ENCODE measurements around the gene PA2G4.
"Not testable (repeated sequence)": the region's sequence is repeated elsewhere in the genome, so short reads cannot be mapped to it uniquely, and the experiment has no call there.

Gene PA2G4

DNA sequence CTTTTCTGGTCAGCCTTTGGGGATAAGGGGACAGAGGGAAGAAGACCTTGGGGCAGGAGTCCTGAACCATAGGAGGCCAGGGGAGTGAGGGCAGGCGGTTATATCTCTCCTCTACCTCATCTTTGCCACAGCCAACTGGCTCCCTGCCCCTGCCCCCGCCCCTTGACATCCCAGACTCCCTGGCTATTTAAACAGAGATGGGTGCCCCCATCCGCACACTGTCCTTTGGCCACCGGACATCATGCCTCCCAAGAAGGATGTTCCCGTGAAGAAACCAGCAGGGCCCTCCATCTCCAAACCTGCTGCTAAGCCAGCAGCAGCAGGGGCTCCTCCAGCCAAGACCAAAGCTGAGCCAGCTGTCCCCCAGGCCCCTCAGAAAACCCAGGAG is 49.3 kb downstream of the PA2G4 start:
- Histone ChIP-seq H3K27me3 (ENCODE audit: control insufficient read depth, insufficient read depth, low read length) (no peaks in the 10 kb centered on the region), H3K9me3 (ENCODE audit: control insufficient read depth, insufficient read depth, low read length) (no peaks in the 10 kb centered on the region), H3K4me3 (ENCODE audit: low read length) (no peak overlapping the region), H3K27ac (ENCODE audit: low read length) (no peak overlapping the region), H3K4me1 (ENCODE audit: control insufficient read depth, insufficient read depth, low read length) (no peaks in the 10 kb centered on the region; the same call in 1 of the 2 replicates), H3K36me3 (ENCODE audit: control insufficient read depth, insufficient read depth, low read length) (peaks cover 4% of the 10 kb centered on the region; the same call in 1 of the 2 replicates)
- no peak for DNase-seq (ENCODE audit: low read depth, low spot score)
- WGBS (ENCODE audit: insufficient coverage, insufficient read length), result no CpG with 5 or more reads among the region's 5 CpGs

DNA sequence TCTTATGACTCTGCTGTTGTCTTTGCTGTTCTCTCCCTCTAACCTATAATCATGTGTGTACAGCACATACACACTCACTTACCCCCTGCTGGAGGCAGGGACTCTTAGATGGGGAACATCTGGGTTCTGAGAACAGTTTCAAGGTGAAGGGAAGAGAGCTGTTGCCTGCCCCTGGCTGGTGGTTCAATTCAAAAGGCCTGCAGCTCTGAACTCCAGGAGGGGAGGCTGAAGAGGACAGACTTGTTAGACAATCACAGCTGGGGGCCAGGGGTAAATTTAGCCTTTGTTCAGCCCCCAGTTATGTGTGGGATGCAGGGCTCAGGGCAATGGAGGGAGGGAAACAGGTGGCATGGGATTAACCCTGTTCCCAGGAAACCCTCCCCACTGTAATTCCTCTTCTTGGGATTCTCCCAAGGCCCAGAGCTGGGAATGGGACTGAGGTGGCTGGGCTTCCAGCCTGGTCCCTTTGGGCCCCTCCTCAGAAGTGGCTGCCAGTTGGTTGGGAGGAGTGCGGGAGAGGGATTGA is 50.0 kb downstream of the PA2G4 start:
- DNase-seq (ENCODE audit: low read depth, low spot score), result no peak
- no CpG with 5 or more reads among the region's 1 CpG for WGBS (ENCODE audit: insufficient coverage, insufficient read length)
- H3K27me3 ChIP-seq (ENCODE audit: control insufficient read depth, insufficient read depth, low read length), result no peaks in the 10 kb centered on the region
- no peak overlapping the region for H3K27ac ChIP-seq (ENCODE audit: low read length)
- no peaks in the 10 kb centered on the region; the same call in 1 of the 2 replicates for H3K4me1 ChIP-seq (ENCODE audit: control insufficient read depth, insufficient read depth, low read length)
- H3K4me3 ChIP-seq (ENCODE audit: low read length), result no peak overlapping the region
- no peaks in the 10 kb centered on the region for H3K9me3 ChIP-seq (ENCODE audit: control insufficient read depth, insufficient read depth, low read length)
- H3K36me3 ChIP-seq (ENCODE audit: control insufficient read depth, insufficient read depth, low read length), result peaks cover 4% of the 10 kb centered on the region; the same call in 1 of the 2 replicates

DNA sequence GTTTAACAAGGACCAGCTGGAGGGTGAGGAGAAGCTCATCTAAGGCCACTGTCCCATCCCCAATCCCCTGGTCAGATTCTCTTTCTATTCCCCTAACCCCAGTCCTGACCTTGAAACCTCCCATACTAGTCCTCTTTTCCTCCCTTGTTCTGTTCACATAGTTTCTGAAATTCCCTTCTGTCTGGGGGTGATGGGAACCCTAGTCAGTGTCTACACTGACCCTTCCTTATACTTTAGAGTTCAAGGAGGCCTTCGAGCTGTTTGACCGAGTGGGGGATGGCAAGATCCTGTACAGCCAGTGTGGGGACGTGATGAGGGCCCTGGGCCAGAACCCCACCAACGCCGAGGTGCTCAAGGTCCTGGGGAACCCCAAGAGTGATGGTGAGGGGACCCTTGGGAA is 50.5 kb downstream of the PA2G4 start:
- no peak for DNase-seq (ENCODE audit: low read depth, low spot score)
- Histone ChIP-seq H3K4me3 (ENCODE audit: low read length) (no peak overlapping the region), H3K27ac (ENCODE audit: low read length) (no peak overlapping the region), H3K27me3 (ENCODE audit: control insufficient read depth, insufficient read depth, low read length) (no peaks in the 10 kb centered on the region), H3K9me3 (ENCODE audit: control insufficient read depth, insufficient read depth, low read length) (no peaks in the 10 kb centered on the region), H3K4me1 (ENCODE audit: control insufficient read depth, insufficient read depth, low read length) (no peaks in the 10 kb centered on the region; the same call in 1 of the 2 replicates), H3K36me3 (ENCODE audit: control insufficient read depth, insufficient read depth, low read length) (peaks cover 7% of the 10 kb centered on the region; the same call in 1 of the 2 replicates)
- no CpG with 5 or more reads among the region's 5 CpGs for WGBS (ENCODE audit: insufficient coverage, insufficient read length)

DNA sequence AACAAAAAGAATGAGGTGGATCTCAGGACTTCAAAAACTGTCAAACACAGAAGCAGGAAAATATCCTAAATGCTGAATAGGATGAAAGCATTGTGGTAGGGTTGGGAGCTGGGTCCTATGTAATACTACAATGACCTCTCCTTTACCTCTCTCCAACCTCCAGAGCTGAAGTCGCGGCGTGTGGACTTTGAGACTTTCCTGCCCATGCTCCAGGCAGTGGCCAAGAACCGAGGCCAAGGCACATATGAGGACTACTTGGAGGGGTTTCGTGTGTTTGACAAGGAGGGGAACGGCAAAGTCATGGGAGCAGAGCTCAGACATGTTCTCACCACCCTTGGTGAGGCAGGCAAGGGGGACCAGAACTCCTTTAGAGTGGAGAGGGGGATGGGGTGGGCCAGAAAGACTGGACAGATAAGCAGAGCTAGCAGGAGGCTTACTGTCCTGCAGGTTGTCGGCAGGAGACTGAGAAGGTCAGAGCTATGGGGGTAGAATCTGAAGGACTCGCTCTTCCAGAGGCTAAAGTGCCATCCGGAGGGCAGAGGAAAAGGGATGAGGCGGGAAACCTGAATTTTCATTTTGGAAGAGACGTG is 51.0 kb downstream of the PA2G4 start:
- peaks cover 4% of the 10 kb centered on the region for H3K4me1 ChIP-seq (ENCODE audit: control insufficient read depth, insufficient read depth, low read length)
- no peaks in the 10 kb centered on the region for H3K9me3 ChIP-seq (ENCODE audit: control insufficient read depth, insufficient read depth, low read length)
- H3K36me3 ChIP-seq (ENCODE audit: control insufficient read depth, insufficient read depth, low read length), result peaks cover 13% of the 10 kb centered on the region; the same call in 1 of the 2 replicates
- WGBS (ENCODE audit: insufficient coverage, insufficient read length), result no CpG with 5 or more reads among the region's 11 CpGs
- H3K4me3 ChIP-seq (ENCODE audit: low read length), result no peak overlapping the region
- H3K27ac ChIP-seq (ENCODE audit: low read length), result no peak overlapping the region
- DNase-seq (ENCODE audit: low read depth, low spot score), result no peak
- no peaks in the 10 kb centered on the region for H3K27me3 ChIP-seq (ENCODE audit: control insufficient read depth, insufficient read depth, low read length)

DNA sequence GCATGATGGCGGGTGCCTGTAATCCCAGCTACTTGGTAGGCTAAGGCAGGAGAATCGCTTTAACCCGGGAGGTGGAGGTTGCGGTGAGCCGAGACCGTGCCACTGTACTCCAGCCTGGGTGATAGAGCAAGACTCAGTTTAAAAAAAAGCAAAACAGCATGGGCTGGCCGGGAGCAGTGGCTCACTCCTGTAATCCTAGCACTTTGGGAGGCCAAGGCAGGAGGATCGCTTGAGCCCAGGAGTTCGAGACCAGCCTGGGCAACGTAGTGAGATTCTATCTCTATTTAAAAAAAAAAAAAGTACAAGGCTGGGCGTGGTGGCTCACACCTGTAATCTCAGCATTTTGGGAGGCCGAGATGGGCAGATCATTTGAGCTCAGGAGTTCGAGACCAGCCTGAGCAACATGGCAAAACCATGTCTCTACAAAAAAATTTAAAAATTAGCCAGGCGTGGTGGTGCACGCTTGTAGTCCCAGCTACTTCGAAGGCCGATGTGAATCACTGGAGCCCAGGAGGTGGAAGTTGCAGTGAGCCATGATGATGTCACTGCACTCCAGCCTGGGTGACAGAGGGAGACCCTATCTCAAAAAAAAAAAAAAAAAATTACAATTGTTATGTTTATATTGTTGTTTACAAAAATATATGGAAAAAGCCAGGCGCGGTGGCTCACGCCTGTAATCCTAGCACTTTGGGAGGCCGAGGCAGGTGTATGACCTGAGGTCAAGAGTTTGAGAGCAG is 52.3 kb downstream of the PA2G4 start:
- DNase-seq (ENCODE audit: low read depth, low spot score); H3K4me3 ChIP-seq (ENCODE audit: low read length); H3K27me3 ChIP-seq (ENCODE audit: control insufficient read depth, insufficient read depth, low read length); H3K4me1 ChIP-seq (ENCODE audit: control insufficient read depth, insufficient read depth, low read length); H3K9me3 ChIP-seq (ENCODE audit: control insufficient read depth, insufficient read depth, low read length); H3K27ac ChIP-seq (ENCODE audit: low read length): not testable (repeated sequence)
- no CpG with 5 or more reads among the region's 21 CpGs for WGBS (ENCODE audit: insufficient coverage, insufficient read length)
- H3K36me3 ChIP-seq (ENCODE audit: control insufficient read depth, insufficient read depth, low read length), result peaks cover 25% of the 10 kb centered on the region

DNA sequence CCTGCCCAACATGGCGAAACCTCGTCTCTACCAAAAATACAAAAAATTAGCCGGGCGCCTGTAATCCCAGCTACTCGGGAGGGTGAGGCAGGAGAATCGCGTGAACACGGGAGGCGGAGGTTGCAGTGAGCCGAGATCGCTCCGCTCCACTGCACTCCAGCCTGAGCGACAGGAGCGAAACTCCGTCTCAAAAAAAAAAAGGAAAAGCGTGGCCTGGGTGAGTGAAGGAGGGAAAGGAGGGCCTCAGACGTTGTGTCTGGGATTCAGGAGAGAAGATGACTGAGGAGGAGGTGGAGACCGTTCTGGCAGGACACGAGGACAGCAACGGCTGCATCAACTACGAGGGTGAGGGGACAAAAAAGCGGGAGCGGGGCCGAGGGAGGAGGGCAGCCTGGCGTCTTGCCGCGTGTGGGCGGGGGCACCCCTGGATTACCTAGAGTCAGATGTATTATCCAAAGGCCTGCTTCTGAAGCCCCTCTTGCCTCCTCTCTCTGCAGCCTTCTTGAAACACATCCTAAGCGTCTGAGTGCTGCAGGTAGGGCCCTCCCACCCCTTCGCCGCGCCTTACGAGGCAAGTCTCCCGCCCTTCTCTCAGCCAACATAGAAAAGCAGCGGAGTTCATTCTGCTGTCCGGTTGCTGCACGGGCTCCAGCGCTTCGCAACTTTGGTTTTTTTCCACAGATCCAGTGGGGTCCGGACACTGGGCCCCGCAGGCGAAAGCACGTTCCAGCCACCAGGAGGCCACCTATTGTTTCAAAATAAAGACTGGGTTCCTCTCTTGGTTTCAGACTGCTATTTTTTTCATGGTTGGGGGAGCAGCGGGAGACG is 53.1 kb downstream of the PA2G4 start:
- no CpG with 5 or more reads among the region's 45 CpGs for whole genome bisulfite sequencing (ENCODE audit: insufficient coverage, insufficient read length)
- no peak for DNase-seq (ENCODE audit: low read depth, low spot score)

DNA sequence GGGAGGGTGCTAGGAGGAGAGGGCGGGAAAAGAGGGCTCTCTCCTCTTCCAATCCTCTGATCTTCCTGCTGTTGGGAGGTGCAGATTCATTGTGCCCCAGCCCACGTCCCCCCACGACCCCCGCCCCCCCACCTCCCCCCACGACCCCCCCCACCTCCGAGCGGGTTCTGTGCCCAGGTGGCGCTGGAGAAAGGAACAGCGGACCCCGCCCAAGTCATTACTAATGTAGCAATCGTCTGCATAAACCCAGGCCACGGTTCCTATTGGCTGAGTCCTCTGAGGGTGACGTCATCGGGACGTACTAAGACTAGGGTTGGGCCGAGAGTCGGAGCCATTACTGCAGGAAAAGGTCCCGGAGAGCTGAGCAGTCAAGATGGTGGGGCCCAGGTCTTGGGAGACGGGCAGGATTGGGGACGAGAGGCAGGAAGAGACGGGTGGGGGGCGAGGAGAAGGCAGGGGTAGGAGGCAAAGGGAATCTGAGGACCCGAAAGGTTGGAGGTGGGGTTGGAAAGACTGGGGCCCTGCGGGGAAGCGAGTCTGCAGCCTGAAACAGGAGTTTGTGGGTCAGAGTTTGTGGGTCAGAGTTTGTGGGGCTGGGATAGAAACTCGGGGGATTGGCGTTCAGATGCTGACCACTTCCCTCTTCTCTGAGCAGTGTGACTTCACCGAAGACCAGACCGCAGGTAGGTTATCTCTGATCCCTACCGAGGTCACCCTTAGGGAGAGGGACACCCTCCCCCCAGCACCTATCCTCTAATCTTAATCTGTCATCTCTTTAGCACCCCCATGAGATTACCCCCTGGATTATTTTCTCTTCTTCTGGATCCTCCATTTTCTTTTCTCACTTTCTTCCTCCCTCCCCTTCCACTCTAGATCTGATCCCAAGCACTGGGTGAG is 53.9 kb downstream of the PA2G4 start, which contains the start of gene MYL6:
TSS of gene MYL6 (plus strand) at position 331 of the 897 bp plus-strand sequence. CDS start at position 374, 43 bp downstream.
- no CpG with 5 or more reads among the region's 30 CpGs for WGBS (ENCODE audit: insufficient coverage, insufficient read length)

More for the DNA sequence above, 53.1 kb downstream of the PA2G4 start:
- no peaks in the 10 kb centered on the region for H3K9me3 ChIP-seq (ENCODE audit: control insufficient read depth, insufficient read depth, low read length)
- peaks cover 5% of the 10 kb centered on the region for H3K4me1 ChIP-seq (ENCODE audit: control insufficient read depth, insufficient read depth, low read length)
- no peak overlapping the region for H3K27ac ChIP-seq (ENCODE audit: low read length)
- peak overlapping the region; percentile 10; the same call in 1 of the 2 replicates for H3K4me3 ChIP-seq (ENCODE audit: low read length)
- H3K27me3 ChIP-seq (ENCODE audit: control insufficient read depth, insufficient read depth, low read length), result no peaks in the 10 kb centered on the region
- peaks cover 31% of the 10 kb centered on the region for H3K36me3 ChIP-seq (ENCODE audit: control insufficient read depth, insufficient read depth, low read length)

DNA sequence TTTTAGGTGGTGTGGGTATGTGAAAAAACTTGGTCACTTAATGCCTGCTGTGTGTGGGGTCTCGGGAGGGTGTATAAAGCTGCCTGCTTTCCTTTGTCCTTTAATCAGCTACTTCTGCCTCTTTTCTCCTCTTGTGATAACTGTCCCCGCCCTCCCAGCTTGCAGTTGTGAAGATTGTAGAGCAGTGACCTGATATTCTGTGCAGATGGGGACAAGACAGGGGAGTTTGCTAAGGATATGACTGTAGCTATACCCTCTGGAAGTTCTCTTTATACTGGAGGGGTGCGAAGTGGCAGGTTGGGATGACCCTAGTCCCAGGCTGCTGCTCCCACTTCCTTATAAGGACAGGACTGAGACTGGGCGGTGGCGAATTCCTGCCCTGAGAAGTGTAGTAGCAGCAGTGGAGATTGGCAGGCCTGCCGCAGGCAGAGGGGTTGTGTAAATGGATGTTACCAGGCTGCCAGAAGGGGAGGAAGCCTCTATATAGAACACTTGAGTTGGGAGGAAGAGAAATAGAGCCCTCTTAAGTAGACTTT is 54.6 kb downstream of the PA2G4 start:
- H3K4me3 ChIP-seq (ENCODE audit: low read length), result peak overlapping the region; percentile 57; the same call in 1 of the 2 replicates
- no peak overlapping the region for H3K27ac ChIP-seq (ENCODE audit: low read length)
- peak; percentile 45 for DNase-seq (ENCODE audit: low read depth, low spot score)
- H3K9me3 ChIP-seq (ENCODE audit: control insufficient read depth, insufficient read depth, low read length), result no peaks in the 10 kb centered on the region
- no peaks in the 10 kb centered on the region for H3K27me3 ChIP-seq (ENCODE audit: control insufficient read depth, insufficient read depth, low read length)
- no CpG with 5 or more reads among the region's 6 CpGs for WGBS (ENCODE audit: insufficient coverage, insufficient read length)
- peaks cover 7% of the 10 kb centered on the region for H3K4me1 ChIP-seq (ENCODE audit: control insufficient read depth, insufficient read depth, low read length)
- peaks cover 40% of the 10 kb centered on the region for H3K36me3 ChIP-seq (ENCODE audit: control insufficient read depth, insufficient read depth, low read length)

More for the DNA sequence above, 53.9 kb downstream of the PA2G4 start, which contains the start of gene MYL6:
- Histone ChIP-seq H3K4me1 (ENCODE audit: control insufficient read depth, insufficient read depth, low read length) (peaks cover 5% of the 10 kb centered on the region), H3K4me3 (ENCODE audit: low read length) (peak within 1 kb of the TSS; percentile 57; the same call in 1 of the 2 replicates), H3K9me3 (ENCODE audit: control insufficient read depth, insufficient read depth, low read length) (no peaks in the 10 kb centered on the region), H3K27ac (ENCODE audit: low read length) (no peak within 1 kb of the TSS), H3K27me3 (ENCODE audit: control insufficient read depth, insufficient read depth, low read length) (no peaks in the 10 kb centered on the region), H3K36me3 (ENCODE audit: control insufficient read depth, insufficient read depth, low read length) (peaks cover 36% of the 10 kb centered on the region)
- DNase-seq (ENCODE audit: low read depth, low spot score), result peak; percentile 99

DNA sequence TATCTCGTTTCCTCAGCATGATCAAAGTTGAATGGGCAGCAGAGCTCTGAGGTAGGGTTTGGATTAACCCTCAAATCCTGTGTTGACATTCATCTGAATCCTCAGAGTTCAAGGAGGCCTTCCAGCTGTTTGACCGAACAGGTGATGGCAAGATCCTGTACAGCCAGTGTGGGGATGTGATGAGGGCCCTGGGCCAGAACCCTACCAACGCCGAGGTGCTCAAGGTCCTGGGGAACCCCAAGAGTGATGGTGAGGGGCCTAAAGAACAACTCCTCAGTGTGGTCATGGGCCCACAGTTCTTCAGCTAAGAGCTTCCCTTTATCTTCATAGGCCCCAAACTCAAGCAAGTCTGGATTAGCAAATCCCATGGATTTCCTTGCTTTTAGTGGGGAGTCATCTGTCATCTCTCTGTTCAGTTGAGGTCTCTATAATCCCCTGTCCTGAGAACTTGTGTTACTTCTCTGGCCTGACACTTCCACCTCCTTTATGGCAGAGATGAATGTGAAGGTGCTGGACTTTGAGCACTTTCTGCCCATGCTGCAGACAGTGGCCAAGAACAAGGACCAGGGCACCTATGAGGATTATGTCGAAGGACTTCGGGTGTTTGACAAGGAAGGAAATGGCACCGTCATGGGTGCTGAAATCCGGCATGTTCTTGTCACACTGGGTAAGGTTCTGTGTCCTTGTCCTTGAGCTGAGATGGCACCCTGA is 55.3 kb downstream of the PA2G4 start:
- Histone ChIP-seq H3K27me3 (ENCODE audit: control insufficient read depth, insufficient read depth, low read length) (no peaks in the 10 kb centered on the region), H3K36me3 (ENCODE audit: control insufficient read depth, insufficient read depth, low read length) (peaks cover 46% of the 10 kb centered on the region), H3K4me1 (ENCODE audit: control insufficient read depth, insufficient read depth, low read length) (peaks cover 7% of the 10 kb centered on the region), H3K9me3 (ENCODE audit: control insufficient read depth, insufficient read depth, low read length) (no peaks in the 10 kb centered on the region), H3K4me3 (ENCODE audit: low read length) (peak overlapping the region; percentile 57; the same call in 1 of the 2 replicates), H3K27ac (ENCODE audit: low read length) (no peak overlapping the region)
- DNase-seq (ENCODE audit: low read depth, low spot score), result no peak
- WGBS (ENCODE audit: insufficient coverage, insufficient read length), result no CpG with 5 or more reads among the region's 8 CpGs

Measured in iPS DF 6.9 (cell line).